Fibroblast of lung (primary cell): ENCODE measurements around the gene LMF1. TPM values are rescaled to one million over a fixed set of nuclear protein-coding genes. Genes with fewer than 3 reads are reported as not detected.

Source experiments
- DNase-seq, 2 donors: peaks; one replicate each; pipeline versions ENCODE4 v3.0.0 to v3.0.0-alpha.2; 2010; ENCODE audit warnings: low read depth in 2 of 2
- H2AFZ ChIP-seq: 2 replicates; pipeline ENCODE4 v1.5.1; 2012; ENCODE audit warnings: low read length, control low read depth, inconsistent platforms
- H3K27ac ChIP-seq: 2 replicates; pipeline ENCODE4 v1.5.1; 2011; ENCODE audit warnings: low read length, control low read depth; ENCODE audit not compliant: insufficient read depth
- H3K27me3 ChIP-seq: 2 replicates; pipeline ENCODE4 v1.5.1; 2011; ENCODE audit warnings: mild to moderate bottlenecking, low read length; ENCODE audit not compliant: control insufficient read depth, insufficient read depth
- H3K36me3 ChIP-seq: 2 replicates; pipeline ENCODE4 v1.5.1; 2011; ENCODE audit warnings: low read length; ENCODE audit not compliant: control insufficient read depth, insufficient read depth
- H3K4me1 ChIP-seq: 2 replicates; pipeline ENCODE4 v1.5.1; 2011; ENCODE audit warnings: low read length; ENCODE audit not compliant: control insufficient read depth, insufficient read depth; ENCODE audit errors: extremely low read depth
- H3K4me2 ChIP-seq: 2 replicates; pipeline ENCODE4 v1.5.1; 2011; ENCODE audit warnings: low read length, control low read depth; ENCODE audit not compliant: insufficient read depth; ENCODE audit errors: extremely low read depth
- H3K4me3 ChIP-seq, 4 experiments: fragments of 200-600 bp in 1 of 4; sonication (generic) in 1 of 4; replicated peaks in 1 of 4; 2 replicates each; pipeline ENCODE4 v1.5.1; 2011 to 2016; ENCODE audit warnings: low read length in 4 of 4, low read depth in 3 of 4, mild to moderate bottlenecking in 3 of 4, control low read depth in 2 of 4, inconsistent platforms in 1 of 4, mixed read lengths in 1 of 4; ENCODE audit not compliant: insufficient read depth in 1 of 4; ENCODE audit errors: control extremely low read depth in 1 of 4
- H3K79me2 ChIP-seq: 2 replicates; pipeline ENCODE4 v1.5.1; 2012; ENCODE audit warnings: mild to moderate bottlenecking, low read length, inconsistent platforms; ENCODE audit not compliant: control insufficient read depth, insufficient read depth
- H3K9ac ChIP-seq: 2 replicates; pipeline ENCODE4 v1.5.1; 2011; ENCODE audit warnings: mild to moderate bottlenecking, low read length, control low read depth; ENCODE audit not compliant: insufficient read depth
- H3K9me3 ChIP-seq: 2 replicates; pipeline ENCODE4 v1.5.1; 2012; ENCODE audit warnings: low read depth, low read length; ENCODE audit not compliant: control insufficient read depth, insufficient read depth
- H4K20me1 ChIP-seq: 2 replicates; pipeline ENCODE4 v1.5.1; 2011; ENCODE audit warnings: low read length; ENCODE audit not compliant: control insufficient read depth, insufficient read depth; ENCODE audit errors: extremely low read depth
- EZH2 ChIP-seq: IDR thresholded peaks from 2 replicates; pipeline ENCODE4 v1.5.1; 2012; ENCODE audit warnings: low read length, control low read depth, mild to moderate bottlenecking; ENCODE audit errors: missing control alignments
- polyA plus RNA-seq, 2 donors: library from polyadenylated mRNA; depleted of rRNA in 1 of 2; stranded (reverse) in 1 of 2; unstranded in 1 of 2; fragments of >200 nt; gene quantifications; 2 replicates each; pipeline ENCODE4 v1.2.1, GENCODE V29; 2011 to 2012; ENCODE audit warnings: missing spikeins in 1 of 2
- total RNA-seq: library from RNA; depleted of rRNA; stranded (reverse); fragments of >200 nt; gene quantifications from 2 replicates; pipeline ENCODE4 v1.2.1, GENCODE V29; 2014
- TF ChIP-seq, protein P1 (sequence below), 2 donors: IDR thresholded peaks in 1 of 2; conservative IDR thresholded peaks in 1 of 2; 1 replicate in 1 of 2; 2 replicates in 1 of 2; pipeline ENCODE4 v1.5.1; 2011 to 2012; ENCODE audit warnings: low read length in 2 of 2, control low read depth in 1 of 2, inconsistent platforms in 1 of 2, low read depth in 1 of 2, mild to moderate bottlenecking in 1 of 2

The LMF1 gene
- total and polyA plus RNA-seq, 2 donors (not counting 1 experiment from before 2014, with no cell fraction given), result 12.3 to 12.6 TPM

DNA sequence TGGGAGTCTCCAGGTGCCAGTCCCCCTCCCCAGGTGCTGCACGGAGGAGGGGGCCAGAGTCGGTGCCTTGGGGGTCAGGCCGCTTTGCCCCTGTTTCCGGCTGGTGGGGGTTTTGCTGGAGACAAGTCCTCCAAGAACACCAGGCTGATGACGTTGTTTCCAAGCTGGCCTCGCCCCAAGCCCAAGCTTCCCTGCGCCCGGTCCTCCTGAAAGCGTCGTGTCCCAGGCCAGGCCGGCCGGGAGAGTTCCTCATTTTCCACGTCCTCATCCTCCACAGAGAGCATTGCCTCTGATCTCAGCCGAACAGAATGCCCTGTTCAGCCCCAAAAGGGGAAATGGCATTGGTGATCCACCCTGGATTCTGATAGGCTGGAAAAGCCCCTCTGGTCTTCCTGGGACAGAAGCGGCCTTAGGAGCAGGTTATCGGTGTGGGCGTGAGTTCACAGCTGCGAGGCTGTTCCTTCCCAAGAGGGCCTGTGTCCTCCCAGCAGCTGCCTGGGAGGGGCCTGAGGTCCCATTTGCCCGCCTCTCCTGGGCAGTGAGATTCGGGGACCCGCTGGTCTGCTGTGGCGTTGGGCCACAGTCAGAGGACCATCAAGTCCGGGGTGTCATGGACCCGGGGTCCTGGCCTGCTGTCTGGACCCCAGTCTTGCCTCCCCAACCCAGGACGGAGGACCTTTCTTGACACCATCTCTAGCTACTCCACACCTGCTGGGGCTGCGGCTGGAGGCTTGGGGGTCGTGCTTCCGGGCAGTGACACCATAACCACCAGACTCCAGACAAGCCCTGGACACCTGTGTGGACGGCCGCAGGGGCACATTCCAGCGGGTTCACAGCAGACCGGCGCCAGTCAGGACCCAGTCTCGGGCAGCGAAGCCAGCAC is 17.9 kb upstream of the LMF1 start:
- Histone ChIP-seq H3K27me3 (peaks cover 1% of the 10 kb centered on the region), H3K4me2 (no peak overlapping the region), H3K4me1 (no peaks in the 10 kb centered on the region), H4K20me1 (no peaks in the 10 kb centered on the region), H3K9me3 (no peaks in the 10 kb centered on the region), H3K4me3 (no peak overlapping the region), H3K36me3 (no peaks in the 10 kb centered on the region), H3K9ac (no peak overlapping the region), H3K79me2 (no peaks in the 10 kb centered on the region), H2AFZ (no peak overlapping the region), H3K27ac (no peak overlapping the region)
- TF ChIP-seq, protein P1, sequence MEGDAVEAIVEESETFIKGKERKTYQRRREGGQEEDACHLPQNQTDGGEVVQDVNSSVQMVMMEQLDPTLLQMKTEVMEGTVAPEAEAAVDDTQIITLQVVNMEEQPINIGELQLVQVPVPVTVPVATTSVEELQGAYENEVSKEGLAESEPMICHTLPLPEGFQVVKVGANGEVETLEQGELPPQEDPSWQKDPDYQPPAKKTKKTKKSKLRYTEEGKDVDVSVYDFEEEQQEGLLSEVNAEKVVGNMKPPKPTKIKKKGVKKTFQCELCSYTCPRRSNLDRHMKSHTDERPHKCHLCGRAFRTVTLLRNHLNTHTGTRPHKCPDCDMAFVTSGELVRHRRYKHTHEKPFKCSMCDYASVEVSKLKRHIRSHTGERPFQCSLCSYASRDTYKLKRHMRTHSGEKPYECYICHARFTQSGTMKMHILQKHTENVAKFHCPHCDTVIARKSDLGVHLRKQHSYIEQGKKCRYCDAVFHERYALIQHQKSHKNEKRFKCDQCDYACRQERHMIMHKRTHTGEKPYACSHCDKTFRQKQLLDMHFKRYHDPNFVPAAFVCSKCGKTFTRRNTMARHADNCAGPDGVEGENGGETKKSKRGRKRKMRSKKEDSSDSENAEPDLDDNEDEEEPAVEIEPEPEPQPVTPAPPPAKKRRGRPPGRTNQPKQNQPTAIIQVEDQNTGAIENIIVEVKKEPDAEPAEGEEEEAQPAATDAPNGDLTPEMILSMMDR (conservative IDR thresholded peaks at IDR 0.05 in 1 of 2, IDR thresholded peaks at IDR 0.05 in 1 of 2; ENCODE audit: low read depth in 1 of 2, low read length in 2 of 2), result no peak
- no peak for TF ChIP-seq EZH2
- DNase-seq, result no peak

DNA sequence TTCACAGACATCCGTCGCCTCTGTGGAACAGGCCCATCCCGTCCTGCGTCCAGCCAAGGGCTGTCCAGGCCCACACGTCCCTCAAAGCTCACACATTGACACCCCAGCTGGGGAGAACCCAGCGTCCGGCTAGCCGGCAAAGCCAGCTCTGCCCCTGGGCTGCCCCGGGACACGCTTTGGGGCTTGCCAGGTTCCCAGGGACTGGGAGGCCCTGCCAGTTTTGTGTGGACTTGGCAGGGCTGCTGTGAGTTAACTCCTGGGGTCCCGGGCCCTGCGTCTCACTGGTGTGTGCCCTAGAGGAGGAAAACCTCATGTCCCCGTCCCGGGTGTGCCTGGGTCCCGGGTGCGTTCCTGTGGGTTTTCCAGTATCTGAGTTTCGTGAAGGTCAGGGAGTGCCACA is 17.1 kb upstream of the LMF1 start:
- TF ChIP-seq EZH2, result no peak
- TF ChIP-seq, protein P1 (conservative IDR thresholded peaks at IDR 0.05 in 1 of 2, IDR thresholded peaks at IDR 0.05 in 1 of 2; ENCODE audit: low read depth in 1 of 2, low read length in 2 of 2), result no peak
- H3K27me3 ChIP-seq, result peaks cover 9% of the 10 kb centered on the region
- no peak overlapping the region for H3K4me2 ChIP-seq

DNA sequence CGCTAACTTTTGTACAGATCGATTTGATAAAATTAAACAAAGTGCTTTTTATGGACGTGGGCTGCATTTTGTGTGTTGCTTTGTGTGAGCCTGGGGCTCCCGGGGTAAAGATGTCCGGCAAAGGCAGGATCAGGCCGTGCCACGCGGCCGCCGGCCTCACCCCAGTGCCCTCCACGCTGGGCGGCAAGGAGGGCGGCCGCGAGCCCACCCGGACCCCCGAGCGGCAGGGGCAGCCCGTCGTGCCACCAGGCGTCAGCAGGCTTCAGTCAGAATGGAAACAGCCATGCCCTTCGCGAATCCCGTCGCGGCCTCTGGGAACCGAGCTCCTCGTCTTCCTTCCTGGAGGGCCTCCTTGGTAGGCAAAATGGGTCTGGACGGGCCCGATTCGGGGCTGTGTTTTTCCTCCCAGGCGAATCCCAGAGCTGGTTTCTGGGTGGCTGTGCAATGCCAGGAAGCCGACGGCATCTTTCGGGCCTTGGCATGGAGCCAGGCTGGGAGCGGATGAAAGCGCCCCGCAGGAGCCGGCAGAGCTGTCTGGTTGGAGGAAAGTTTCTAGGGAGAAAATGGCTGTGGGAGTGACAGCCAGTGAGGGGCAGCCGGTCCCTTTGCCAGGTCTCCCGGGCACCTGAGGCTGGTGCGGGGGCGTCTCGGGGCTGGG is 16.3 kb upstream of the LMF1 start:
- Histone ChIP-seq H3K27me3 (peaks cover 18% of the 10 kb centered on the region), H3K4me3 (no peak overlapping the region), H2AFZ (no peak overlapping the region), H3K4me1 (no peaks in the 10 kb centered on the region), H3K36me3 (no peaks in the 10 kb centered on the region), H3K4me2 (no peak overlapping the region), H3K9ac (no peak overlapping the region), H4K20me1 (no peaks in the 10 kb centered on the region), H3K9me3 (no peaks in the 10 kb centered on the region), H3K79me2 (no peaks in the 10 kb centered on the region), H3K27ac (no peak overlapping the region)
- TF ChIP-seq, protein P1 (conservative IDR thresholded peaks at IDR 0.05 in 1 of 2, IDR thresholded peaks at IDR 0.05 in 1 of 2; ENCODE audit: low read depth in 1 of 2, low read length in 2 of 2), result no peak
- TF ChIP-seq EZH2, result no peak
- DNase-seq, result no peak

More for the DNA sequence above, 17.1 kb upstream of the LMF1 start:
- no peaks in the 10 kb centered on the region for H3K79me2 ChIP-seq
- no peak for DNase-seq
- H3K27ac ChIP-seq, result no peak overlapping the region
- H2AFZ ChIP-seq, result no peak overlapping the region
- H3K36me3 ChIP-seq, result no peaks in the 10 kb centered on the region
- no peaks in the 10 kb centered on the region for H3K4me1 ChIP-seq
- no peak overlapping the region for H3K9ac ChIP-seq
- no peaks in the 10 kb centered on the region for H3K9me3 ChIP-seq
- no peaks in the 10 kb centered on the region for H4K20me1 ChIP-seq
- no peak overlapping the region for H3K4me3 ChIP-seq
